ENCODE data around the gene GDF15. TPM values are rescaled to one million over a fixed set of nuclear protein-coding genes. Genes with fewer than 3 reads are reported as not detected.

Gene GDF15
- total RNA-seq, 1 experiment from 2014 or later, result 425 TPM

GRCh38 chr19:18424890-18425514 lies 39.0 kb downstream of the GDF15 start:
- no peaks in the 10 kb centered on the region for H3K9me2 ChIP-seq (ENCODE audit: insufficient read depth)
- no TSS peak for BruUV-seq (replicated peaks)
- no peak overlapping the region for H2AFZ ChIP-seq (ENCODE audit: low read depth, low read length, poor library complexity, severe bottlenecking)
- no peak overlapping the region for H3K9ac ChIP-seq (ENCODE audit: low read length)
- ChIA-PET POLR2A (no interaction called here), RAD21 (ENCODE audit: low non-redundant PET in 1 of 2, low total read pairs in 2 of 2, uncharacterized antibody in 2 of 2, unreplicated experiment in 2 of 2) (no interaction called here), CTCF (no interaction called here)
- intact Hi-C loops (cut with micrococcal nuclease), result no loop called here
- H4K20me1 ChIP-seq (ENCODE audit: insufficient read depth), result no peaks in the 10 kb centered on the region
- no peak for TF ChIP-seq SP1 (IDR thresholded peaks at IDR 0.05; ENCODE audit: low read depth)
- no peak for TF ChIP-seq CBX3 (IDR thresholded peaks at IDR 0.05; ENCODE audit: low read depth)
- no peak for TF ChIP-seq CTCF (IDR thresholded peaks at IDR 0.05 in 2 of 3, conservative IDR thresholded peaks at IDR 0.05 in 1 of 3; ENCODE audit: borderline replicate concordance in 1 of 3, insufficient read depth in 1 of 3, low read depth in 2 of 3, low read length in 2 of 3)
- TF ChIP-seq POLR2AphosphoS5 (IDR thresholded peaks at IDR 0.05; ENCODE audit: low read depth, low read length), result no peak
- no peak for TF ChIP-seq JUND (IDR thresholded peaks at IDR 0.05)
- DNase-seq (ENCODE audit: low read depth, low spot score) (no peak), ATAC-seq (no peak)
- no peak overlapping the region for H3K4me2 ChIP-seq (ENCODE audit: low read length)
- peaks cover 71% of the 10 kb centered on the region for H3K79me2 ChIP-seq (ENCODE audit: insufficient read depth, low read length)
- peaks cover 0 to 2% of the 10 kb centered on the region in 2 experiments; a peak in 2 of 4 replicates for H3K36me3 ChIP-seq (ENCODE audit: control insufficient read depth in 1 of 2, insufficient read depth in 2 of 2, low read length in 2 of 2)
- no peaks in the 10 kb centered on the region for H3K9me3 ChIP-seq (ENCODE audit: control insufficient read depth in 1 of 2, insufficient read depth in 1 of 2, low read depth in 1 of 2, low read length in 2 of 2)
- no peak overlapping the region for H3K4me3 ChIP-seq (replicated peaks in 1 of 2; ENCODE audit: low read depth in 1 of 2, low read length in 2 of 2)
- H3K4me1 ChIP-seq (ENCODE audit: control insufficient read depth in 1 of 2, insufficient read depth in 2 of 2, low read length in 2 of 2), result peaks cover 22 to 48% of the 10 kb centered on the region in 2 experiments
- no peaks in the 10 kb centered on the region for H3K27me3 ChIP-seq (ENCODE audit: insufficient read depth, low read length)
- H3K27ac ChIP-seq (ENCODE audit: low read depth, low read length), result peak overlapping the region; percentile 35; the same call in 1 of the 2 replicates

All from HCT116 (cell line).